A673 (cell line): ENCODE measurements around the gene MAP2K6. TPM values are rescaled to one million over a fixed set of nuclear protein-coding genes. Genes with fewer than 3 reads are reported as not detected.

ENCODE experiments used
- BruUV-seq: library from RNA; stranded (reverse); fragments of 400-500 nt; replicated peaks from 2 replicates; lab custom pipeline; 2021; lab: Mats Ljungman, UMichigan
- CTCF ChIA-PET: fragments of 300-600 bp; sonication (Branson Sonifier 250); formaldehyde crosslinking; loops from one replicate; lab custom pipeline; 2022; ENCODE audit warnings: antibody characterized with exemption; lab: Charles Lee
- POLR2A ChIA-PET: fragments of 300-600 bp; sonication (Branson Sonifier 250); formaldehyde crosslinking; loops from one replicate; lab custom pipeline; 2022; ENCODE audit warnings: antibody characterized with exemption; ENCODE audit not compliant: low non-redundant PET; lab: Charles Lee
- DNase-seq: peaks from one replicate; pipeline ENCODE4 v3.0.0-alpha.2; 2015; ENCODE audit warnings: low spot score
- H3K27ac ChIP-seq: fragments of 200-600 bp; sonication (generic); 2 replicates; pipeline ENCODE4 v1.5.1; 2016; ENCODE audit warnings: mixed run types, low read depth, mild to moderate bottlenecking, mixed read lengths, antibody characterized with exemption, low read length; ENCODE audit not compliant: poor library complexity, severe bottlenecking
- H3K27me3 ChIP-seq: fragments of 200-600 bp; sonication (generic); replicated peaks from 2 replicates; pipeline ENCODE4 v1.6.1; 2017; ENCODE audit warnings: mixed run types, low read depth, mild to moderate bottlenecking, mixed read lengths, antibody characterized with exemption, low read length; ENCODE audit not compliant: insufficient read depth, poor library complexity
- H3K36me3 ChIP-seq: fragments of 200-600 bp; sonication (generic); 2 replicates; pipeline ENCODE4 v1.6.1; 2016; ENCODE audit warnings: mixed run types, mild to moderate bottlenecking, mixed read lengths, antibody characterized with exemption, low read length; ENCODE audit not compliant: insufficient read depth, poor library complexity, severe bottlenecking
- H3K4me1 ChIP-seq: fragments of 200-600 bp; sonication (generic); 2 replicates; pipeline ENCODE4 v1.6.1; 2017; ENCODE audit warnings: mixed run types, mild to moderate bottlenecking, mixed read lengths, antibody characterized with exemption, low read length; ENCODE audit not compliant: insufficient read depth, poor library complexity, severe bottlenecking
- H3K4me3 ChIP-seq: fragments of 200-600 bp; sonication (generic); 2 replicates; pipeline ENCODE4 v1.5.1; 2016; ENCODE audit warnings: low read depth, mixed run types, mild to moderate bottlenecking, mixed read lengths, low read length; ENCODE audit not compliant: poor library complexity, severe bottlenecking
- H3K9me3 ChIP-seq: fragments of 200-600 bp; sonication (generic); 2 replicates; pipeline ENCODE4 v1.6.1; 2016; ENCODE audit warnings: mixed run types, low read depth, mild to moderate bottlenecking, mixed read lengths, antibody characterized with exemption, low read length; ENCODE audit not compliant: poor library complexity, severe bottlenecking
- EZH2 ChIP-seq: fragments of 200-600 bp; sonication (generic); IDR thresholded peaks from 2 replicates; pipeline ENCODE4 v1.6.1; 2017; ENCODE audit warnings: borderline replicate concordance, low read depth, mild to moderate bottlenecking, mixed read lengths, antibody characterized with exemption, low read length; ENCODE audit not compliant: poor library complexity, severe bottlenecking
- intact Hi-C: fragments of 100-400 bp; cut with micrococcal nuclease; formaldehyde crosslinking; loops from one replicate; pipeline ENCODE4 v1.10.0; 2022; ENCODE audit not compliant: unreplicated experiment
- total RNA-seq: library from RNA; stranded (reverse); gene quantifications from 2 replicates; pipeline ENCODE4 v1.2.3, GENCODE V29; 2021
- TF ChIP-seq, protein P1 (sequence below): fragments of 300-800, 200-600 bp; sonication (generic); conservative IDR thresholded peaks from 2 replicates; pipeline ENCODE4 v1.5.1; 2017; ENCODE audit warnings: low read depth, mild to moderate bottlenecking, antibody characterized with exemption, low read length, moderate library complexity, mixed read lengths

Gene MAP2K6
- total RNA-seq, 1 experiment from 2014 or later, result 14.1 TPM

DNA sequence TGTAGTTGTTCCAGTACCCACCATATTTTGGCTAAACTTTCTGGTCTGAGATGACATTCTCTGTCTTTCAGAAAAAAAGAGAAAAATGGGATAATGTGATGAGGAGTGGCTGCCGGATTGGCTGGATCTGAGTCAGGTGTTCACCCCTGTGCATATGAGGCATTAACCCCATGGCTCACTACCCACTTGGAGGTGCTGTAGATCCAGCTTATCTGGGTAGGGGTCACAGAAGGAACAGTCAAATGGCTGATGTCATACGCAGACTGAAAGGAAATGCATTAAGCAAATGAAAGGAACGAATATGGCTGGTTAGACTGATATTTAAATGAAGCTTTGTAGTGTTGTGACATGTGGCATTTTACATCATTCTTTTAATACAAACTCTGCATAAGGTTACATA, 17.3 kb downstream of the MAP2K6 start:
- intact Hi-C loops, result no loop called here
- ChIA-PET CTCF (no interaction called here), POLR2A (no interaction called here)

DNA sequence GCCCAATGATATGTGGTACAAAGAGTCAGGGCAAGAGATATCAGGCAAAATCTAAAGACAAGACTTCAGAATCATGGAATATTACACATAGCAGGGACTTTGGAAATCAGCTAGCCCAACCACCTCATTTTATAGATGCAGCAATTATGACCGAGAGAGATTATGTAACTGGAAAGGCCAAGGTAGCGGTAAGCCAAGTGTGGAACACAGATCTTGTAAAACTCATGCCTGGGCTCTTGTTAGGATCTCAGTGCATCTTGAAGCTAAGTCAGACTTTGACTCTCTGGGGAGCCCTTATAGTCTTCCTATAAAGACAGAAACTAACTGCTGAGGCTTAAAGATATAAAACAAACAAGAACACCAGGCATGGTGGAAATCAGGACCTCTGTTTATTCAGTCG, 18.6 kb downstream of the MAP2K6 start:
- Histone ChIP-seq H3K36me3 (no peaks in the 10 kb centered on the region), H3K4me1 (peaks cover 30% of the 10 kb centered on the region), H3K27ac (no peak overlapping the region), H3K9me3 (no peaks in the 10 kb centered on the region), H3K27me3 (no peaks in the 10 kb centered on the region), H3K4me3 (no peak overlapping the region)
- ChIA-PET CTCF (no interaction called here), POLR2A (interaction anchor here (1.1 kb wide), 1 partner anchor 18 kb away, joined by 3 read pairs; the partner anchor contains the start of gene MAP2K6)
- intact Hi-C loops, result no loop called here
- no peak for TF ChIP-seq EZH2
- TF ChIP-seq, protein P1, sequence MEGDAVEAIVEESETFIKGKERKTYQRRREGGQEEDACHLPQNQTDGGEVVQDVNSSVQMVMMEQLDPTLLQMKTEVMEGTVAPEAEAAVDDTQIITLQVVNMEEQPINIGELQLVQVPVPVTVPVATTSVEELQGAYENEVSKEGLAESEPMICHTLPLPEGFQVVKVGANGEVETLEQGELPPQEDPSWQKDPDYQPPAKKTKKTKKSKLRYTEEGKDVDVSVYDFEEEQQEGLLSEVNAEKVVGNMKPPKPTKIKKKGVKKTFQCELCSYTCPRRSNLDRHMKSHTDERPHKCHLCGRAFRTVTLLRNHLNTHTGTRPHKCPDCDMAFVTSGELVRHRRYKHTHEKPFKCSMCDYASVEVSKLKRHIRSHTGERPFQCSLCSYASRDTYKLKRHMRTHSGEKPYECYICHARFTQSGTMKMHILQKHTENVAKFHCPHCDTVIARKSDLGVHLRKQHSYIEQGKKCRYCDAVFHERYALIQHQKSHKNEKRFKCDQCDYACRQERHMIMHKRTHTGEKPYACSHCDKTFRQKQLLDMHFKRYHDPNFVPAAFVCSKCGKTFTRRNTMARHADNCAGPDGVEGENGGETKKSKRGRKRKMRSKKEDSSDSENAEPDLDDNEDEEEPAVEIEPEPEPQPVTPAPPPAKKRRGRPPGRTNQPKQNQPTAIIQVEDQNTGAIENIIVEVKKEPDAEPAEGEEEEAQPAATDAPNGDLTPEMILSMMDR, result no peak
- BruUV-seq, result no TSS peak
- DNase-seq, result peak; percentile 14

More for the DNA sequence above, 17.3 kb downstream of the MAP2K6 start:
- no peak overlapping the region for H3K4me3 ChIP-seq
- TF ChIP-seq, protein P1, result no peak
- TF ChIP-seq EZH2, result no peak
- no peaks in the 10 kb centered on the region for H3K36me3 ChIP-seq
- H3K4me1 ChIP-seq, result peaks cover 30% of the 10 kb centered on the region
- H3K27ac ChIP-seq, result no peak overlapping the region
- no TSS peak for BruUV-seq
- H3K27me3 ChIP-seq, result no peaks in the 10 kb centered on the region
- no peak for DNase-seq
- H3K9me3 ChIP-seq, result no peaks in the 10 kb centered on the region

DNA sequence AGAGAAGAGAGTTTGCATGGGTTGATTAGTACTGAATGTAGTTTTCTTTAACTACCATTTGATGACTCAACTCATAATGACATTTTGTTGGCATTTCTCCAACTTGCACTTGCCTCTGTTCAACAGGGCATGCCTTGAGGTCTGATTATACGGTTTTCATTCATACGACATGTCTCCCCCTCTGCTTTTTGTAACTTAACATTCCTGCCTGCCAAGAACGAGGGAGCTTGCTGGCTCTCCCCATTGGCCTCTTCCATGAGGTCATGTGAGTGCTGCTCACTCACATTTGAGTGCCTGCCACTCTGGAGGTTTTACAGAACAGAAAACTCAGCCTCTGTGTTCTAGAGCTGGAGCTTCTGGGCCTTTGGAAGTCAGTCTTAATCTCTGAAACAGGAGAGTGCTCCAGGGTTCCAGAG, 19.7 kb downstream of the MAP2K6 start:
- no TSS peak for BruUV-seq
- ChIA-PET CTCF (no interaction called here), POLR2A (no interaction called here)
- no peak overlapping the region for H3K27ac ChIP-seq
- no peaks in the 10 kb centered on the region for H3K36me3 ChIP-seq
- TF ChIP-seq EZH2, result no peak
- TF ChIP-seq, protein P1, result no peak
- no peak overlapping the region for H3K4me3 ChIP-seq
- DNase-seq, result peak; percentile 91
- peaks cover 30% of the 10 kb centered on the region for H3K4me1 ChIP-seq
- no peaks in the 10 kb centered on the region for H3K27me3 ChIP-seq
- intact Hi-C loops, result no loop called here
- no peaks in the 10 kb centered on the region for H3K9me3 ChIP-seq
